Nucleus accumbens (tissue), 56 donors: ENCODE data around the gene SHROOM2.

Experiments
- DNase-seq, 56 donors: peaks; one replicate each; lab custom pipeline; 2025; lab: John Stamatoyannopoulos, UW

Gene SHROOM2

DNA sequence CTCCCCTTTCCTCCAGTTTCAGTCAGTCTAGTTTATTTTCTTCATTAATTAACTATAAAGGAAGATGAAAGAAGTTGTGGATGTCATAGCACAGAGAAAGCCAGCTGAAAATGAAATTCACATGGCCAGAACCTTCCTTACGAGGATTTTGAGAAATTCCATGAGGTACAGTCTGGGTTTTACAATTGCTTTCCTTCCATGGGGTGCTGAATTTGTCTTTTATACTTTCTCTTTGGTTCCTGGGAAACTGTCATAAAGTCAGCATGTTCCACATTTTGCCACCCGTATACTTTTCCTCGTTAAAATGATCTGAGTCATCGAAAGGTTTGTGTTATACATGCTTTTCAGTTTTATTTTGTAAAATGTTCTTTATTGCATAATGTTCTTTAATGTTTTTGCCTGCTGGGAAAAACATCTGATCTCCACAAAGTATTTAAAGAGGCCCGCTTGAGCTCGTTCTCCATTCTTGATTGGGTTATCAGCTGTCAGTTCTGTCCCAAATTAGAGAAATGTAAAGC lies 102.8 kb downstream of the SHROOM2 start:
- no peak for DNase-seq

GRCh38 chrX:9890681-9891091 lies 104.5 kb downstream of the SHROOM2 start:
- no peak for DNase-seq

GRCh38 chrX:9895225-9895912 lies 109.1 kb downstream of the SHROOM2 start:
- DNase-seq = no peak

DNA sequence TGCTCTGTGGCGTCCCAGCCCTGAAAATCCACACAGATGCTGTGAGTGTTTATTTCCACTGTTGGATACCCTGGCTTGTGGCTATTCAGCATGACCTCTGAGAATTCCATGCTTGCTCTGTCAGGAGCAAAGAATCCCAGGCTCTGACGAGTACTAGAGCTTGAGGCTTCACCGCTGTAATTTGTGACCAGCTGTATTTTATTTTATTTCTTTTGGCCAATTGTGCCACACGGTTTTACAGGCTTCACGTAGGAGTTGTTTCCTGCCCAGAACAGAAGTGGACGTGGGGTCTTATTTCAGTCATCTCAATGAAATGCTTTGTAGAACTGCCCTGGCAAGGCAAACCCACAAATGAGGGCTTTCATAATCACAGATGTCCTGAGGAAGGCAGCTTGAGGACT lies 111.5 kb downstream of the SHROOM2 start:
- peak in 1 of 56 donors; percentile 1 for DNase-seq

DNA sequence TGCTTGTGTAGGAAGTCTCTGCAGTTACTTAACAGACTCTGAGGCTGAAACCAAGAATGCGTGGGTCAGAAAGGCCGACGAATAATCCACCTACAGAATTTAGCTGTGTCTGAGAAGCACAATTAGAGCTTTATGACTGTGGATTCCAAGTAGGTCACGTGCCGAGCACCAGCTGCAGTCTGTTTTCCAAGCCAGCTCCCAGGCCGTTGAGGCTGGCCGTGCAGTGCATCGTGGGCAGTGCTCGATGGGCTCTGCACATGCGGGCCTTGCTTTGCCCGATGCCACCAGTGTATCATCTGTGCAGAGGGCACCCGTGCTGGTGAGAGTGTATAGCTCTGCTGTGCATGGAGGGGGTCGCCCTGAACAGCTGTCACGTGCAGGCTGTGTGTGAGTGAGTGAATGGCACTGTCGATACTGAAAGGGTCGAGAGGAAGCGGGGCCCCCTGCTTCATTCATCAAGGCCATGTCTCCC lies 113.4 kb downstream of the SHROOM2 start:
- DNase-seq = peak in 54 of 56 donors; percentile 2 to 83 (median 62)

DNA sequence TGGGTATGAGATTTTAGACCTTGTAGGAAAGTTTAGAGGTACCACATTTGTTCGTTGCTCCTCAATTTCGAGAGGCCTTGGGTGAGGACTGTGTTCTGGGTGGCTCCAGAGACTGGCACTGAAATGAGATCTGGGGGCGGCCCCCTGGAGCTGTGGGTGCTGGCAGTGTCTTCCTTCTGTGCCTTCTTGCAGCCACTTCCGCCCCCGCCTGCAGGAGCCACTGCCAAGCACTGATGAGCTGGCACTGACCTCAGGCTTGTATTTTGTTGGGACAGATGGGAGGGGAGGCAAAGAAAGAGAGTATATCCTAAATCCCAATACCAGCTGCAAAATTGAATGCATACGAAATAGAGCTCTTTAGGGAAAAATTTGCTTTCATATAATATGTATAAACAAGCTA lies 116.4 kb downstream of the SHROOM2 start:
- peak in 25 of 56 donors; percentile 1 to 36 (median 9) for DNase-seq

DNA sequence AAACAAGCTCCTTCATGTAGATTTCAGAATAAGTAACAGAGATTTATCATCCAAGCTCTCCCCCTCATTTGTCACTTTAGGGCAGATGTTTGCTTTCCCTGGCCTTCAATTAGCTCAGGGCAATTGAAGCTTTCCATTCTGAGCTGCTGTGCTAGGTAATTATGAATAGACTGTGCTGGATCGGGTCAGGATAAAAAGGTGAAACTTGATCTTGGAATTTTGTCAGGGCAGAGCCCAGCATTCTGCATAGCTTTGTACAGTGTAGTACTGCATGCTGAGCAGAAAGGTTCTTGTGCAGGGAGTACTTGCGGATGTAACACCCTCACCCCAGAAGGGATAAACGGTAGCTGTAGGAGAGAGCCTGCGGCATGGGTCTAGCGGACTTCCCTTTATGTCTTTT lies 116.9 kb downstream of the SHROOM2 start:
- DNase-seq = peak in 1 of 56 donors; percentile 6

DNA sequence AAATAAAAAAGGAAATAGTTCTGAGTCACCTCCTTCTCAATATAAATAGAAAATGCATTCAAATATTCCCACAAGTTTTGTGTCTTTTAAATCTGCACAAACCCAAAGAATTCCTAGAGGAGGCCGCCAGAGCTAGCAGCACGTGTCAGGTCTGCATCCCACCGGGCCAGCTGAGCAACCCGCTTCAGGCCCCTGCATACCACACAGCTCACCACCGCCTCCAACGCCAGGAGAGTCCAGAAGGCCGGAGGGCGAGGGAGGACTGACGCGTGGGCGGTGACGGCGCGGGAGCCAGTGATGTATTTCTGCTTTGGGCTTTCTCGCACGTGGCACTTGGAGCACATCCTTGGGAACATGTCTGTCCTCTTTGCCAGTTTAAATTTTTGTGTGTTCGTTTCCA lies 119.1 kb downstream of the SHROOM2 start:
- DNase-seq = peak in 3 of 56 donors; percentile 2 to 20 (median 12)

- DNase-seq = no peak
Observed at GRCh38 chrX:9905721-9906120, 119.5 kb downstream of the SHROOM2 start.

DNA sequence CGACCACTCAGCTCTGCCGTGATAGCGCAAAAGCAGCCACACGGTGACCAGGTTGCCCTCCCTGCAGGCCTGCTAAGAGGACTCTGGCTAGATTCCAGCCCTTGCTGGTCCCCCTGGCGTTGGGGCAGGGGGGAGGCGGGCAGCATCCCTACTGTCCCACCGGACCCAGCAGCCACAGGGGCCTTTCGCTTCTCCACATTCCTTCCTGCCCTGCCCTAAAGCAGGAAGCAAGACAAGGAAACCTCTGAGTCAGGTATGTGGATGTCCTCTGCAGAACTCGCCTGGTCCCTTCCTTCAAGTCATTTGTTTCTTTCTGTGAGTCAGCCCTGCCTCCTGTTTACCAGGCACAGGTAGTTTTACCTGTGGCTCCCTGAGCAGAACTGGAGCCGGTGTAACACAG lies 120.7 kb downstream of the SHROOM2 start:
- DNase-seq = no peak

- DNase-seq = no peak
Observed at GRCh38 chrX:9907645-9908387, 121.6 kb downstream of the SHROOM2 start.

- peak in 15 of 56 donors; percentile 1 to 58 (median 6) for DNase-seq
Observed at GRCh38 chrX:9909254-9909653, 123.0 kb downstream of the SHROOM2 start.

- DNase-seq = no peak
Observed at GRCh38 chrX:9911487-9911886, 125.3 kb downstream of the SHROOM2 start.

GRCh38 chrX:9912351-9913145 lies 126.3 kb downstream of the SHROOM2 start:
- DNase-seq = peak in 32 of 56 donors; percentile 1 to 60 (median 16)

- DNase-seq = peak in 1 of 56 donors; percentile 36
Observed at GRCh38 chrX:9913146-9913433, 126.9 kb downstream of the SHROOM2 start.

- DNase-seq = no peak
Observed at GRCh38 chrX:9917861-9918260, 131.6 kb downstream of the SHROOM2 start.

DNA sequence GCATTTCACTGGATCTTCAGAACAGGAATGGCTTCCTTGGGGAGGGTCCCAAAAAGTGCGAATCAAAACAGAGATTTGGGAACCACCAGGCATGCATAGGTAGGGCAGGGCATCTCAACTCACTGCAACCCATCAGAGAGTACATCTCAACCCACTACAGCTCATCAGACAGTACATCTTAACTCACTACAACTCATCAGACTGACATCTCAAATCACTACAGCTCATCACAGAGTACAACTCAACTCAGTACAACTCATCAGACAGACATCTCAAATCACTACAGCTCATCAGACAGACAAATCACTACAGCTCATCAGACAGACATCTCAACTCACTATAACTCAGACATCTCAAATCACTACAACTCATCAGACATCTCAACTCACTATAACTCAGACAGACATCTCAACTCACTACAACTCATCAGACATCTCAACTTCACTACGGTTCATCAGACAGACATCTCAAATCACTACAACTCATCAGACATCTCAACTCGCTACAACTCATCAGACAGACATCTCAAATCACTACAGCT lies 133.5 kb downstream of the SHROOM2 start:
- DNase-seq = no peak

- DNase-seq = no peak
Observed at GRCh38 chrX:9921407-9921806, 135.2 kb downstream of the SHROOM2 start.

- DNase-seq = no peak
Observed at GRCh38 chrX:9923357-9923756, 137.1 kb downstream of the SHROOM2 start.

- peak in 18 of 56 donors; percentile 0 to 42 (median 6) for DNase-seq
Observed at GRCh38 chrX:9926002-9926401, 139.8 kb downstream of the SHROOM2 start.
